GM21528 (cell line): ENCODE data around the gene KIF26A.

Source experiments
- ATAC-seq: cut with Tn5 transposase; IDR thresholded peaks from one replicate; pipeline ENCODE4 v1.9.1; 2021; ENCODE audit warnings: mild to moderate bottlenecking, moderate library complexity; ENCODE audit not compliant: unreplicated experiment, low FRiP score

The KIF26A gene

DNA sequence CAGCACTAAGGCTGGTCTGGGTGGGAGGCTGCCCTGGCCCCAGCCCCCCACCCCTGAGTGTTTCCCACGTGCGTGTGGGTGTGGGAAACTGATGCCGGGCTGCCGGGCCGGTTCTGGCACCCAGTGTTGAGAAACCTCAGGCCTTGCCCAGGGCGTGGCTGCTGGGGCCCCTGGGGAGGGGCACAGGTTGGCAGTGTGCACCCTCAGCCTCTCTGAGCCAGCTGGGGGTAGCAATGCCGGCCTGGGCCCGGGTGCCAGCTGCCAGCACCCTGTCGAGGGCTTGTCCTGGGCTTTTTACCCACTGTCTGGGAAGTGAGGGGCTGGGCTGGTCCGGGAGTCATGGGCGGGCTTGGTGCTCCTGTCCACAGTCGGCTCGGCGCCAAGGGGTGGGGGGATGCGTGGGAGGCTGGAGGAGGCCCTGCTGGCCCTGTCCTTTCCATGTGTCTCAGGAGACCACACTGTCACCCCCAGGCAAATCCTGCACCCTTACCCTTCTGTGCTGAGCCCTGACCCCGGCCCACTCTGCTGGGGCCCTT lies 37.2 kb upstream of the KIF26A start:
- no peak for ATAC-seq

DNA sequence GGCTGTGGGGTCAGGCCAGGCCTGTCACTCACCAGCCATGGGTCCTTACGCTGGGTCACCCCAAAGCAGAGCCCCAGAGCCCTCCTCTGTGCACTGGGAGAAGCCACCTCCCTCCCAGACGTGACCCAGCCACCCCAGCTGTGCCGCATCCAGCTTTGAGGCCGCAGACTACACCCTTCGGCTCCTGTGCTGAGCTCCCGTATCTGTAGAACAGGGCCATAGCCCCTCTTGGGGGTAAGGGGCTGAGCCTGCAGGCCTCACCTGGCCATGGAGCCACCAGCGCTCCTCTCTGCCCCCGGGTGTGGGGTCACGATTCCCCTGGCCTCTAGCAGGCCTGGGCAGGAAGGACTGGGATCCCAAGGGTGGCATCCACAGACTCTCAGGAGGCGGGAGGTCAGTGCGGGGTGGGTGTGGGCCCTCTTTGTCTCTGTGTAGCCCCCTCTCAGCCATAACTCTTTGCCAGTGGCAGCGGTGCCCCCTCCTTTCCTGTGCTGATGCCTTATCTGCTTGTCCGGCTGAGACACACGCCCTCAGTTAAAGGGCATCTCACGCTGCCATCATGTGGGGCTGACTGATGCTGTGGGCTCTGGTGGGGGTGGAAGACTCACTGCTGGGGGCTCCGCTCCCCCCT lies 36.6 kb upstream of the KIF26A start:
- ATAC-seq: no peak

DNA sequence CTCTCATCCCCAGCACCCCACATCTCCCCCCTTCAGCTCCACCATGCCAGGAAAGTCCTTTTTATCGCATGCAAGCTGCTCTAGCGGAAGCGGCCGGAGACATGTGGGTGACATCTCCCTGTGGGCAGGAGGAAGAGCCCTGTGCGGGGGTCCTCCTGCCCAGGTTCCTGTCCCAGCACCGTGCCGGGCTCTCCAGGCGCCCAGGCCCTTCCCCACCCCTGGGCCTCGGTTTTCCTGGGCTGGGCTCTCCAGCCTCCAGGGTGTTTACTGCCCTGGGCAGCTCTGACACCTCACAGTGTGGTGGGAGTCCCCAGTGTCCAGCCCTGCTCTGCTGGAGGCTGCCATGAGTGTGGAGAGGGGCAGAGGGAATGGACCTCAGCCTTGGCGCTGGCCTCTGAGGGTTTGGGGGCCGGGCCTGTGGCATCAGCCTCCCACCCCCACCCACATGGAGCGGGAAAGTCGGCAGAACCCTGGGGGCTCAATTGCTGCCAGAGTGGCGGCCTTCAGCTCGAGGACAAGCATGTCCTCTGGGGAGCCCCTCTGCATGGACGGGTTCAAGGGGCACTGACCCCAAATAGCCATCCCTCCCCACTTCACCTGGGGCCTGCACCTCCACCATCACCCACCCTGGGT lies 36.0 kb upstream of the KIF26A start:
- ATAC-seq: no peak

DNA sequence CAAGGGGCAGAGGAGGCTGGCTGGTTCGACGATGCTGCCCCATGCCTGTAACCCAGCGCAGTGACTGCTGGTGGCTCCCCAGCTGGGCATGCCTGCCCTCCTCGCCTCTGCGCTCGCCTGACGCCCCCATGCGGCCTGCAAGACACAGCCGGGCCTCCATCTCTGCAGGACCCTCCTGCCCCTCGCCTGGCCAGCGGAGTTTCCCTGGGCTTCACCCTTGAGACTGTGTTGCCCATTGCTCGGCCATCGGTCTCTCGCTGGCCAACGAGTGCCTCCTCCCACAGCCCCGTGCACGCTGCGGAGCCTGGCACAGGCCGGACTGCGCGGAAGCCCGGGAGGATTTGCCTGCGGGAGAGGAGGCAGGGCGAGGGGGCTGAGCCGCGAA lies 35.3 kb upstream of the KIF26A start:
- ATAC-seq: no peak

DNA sequence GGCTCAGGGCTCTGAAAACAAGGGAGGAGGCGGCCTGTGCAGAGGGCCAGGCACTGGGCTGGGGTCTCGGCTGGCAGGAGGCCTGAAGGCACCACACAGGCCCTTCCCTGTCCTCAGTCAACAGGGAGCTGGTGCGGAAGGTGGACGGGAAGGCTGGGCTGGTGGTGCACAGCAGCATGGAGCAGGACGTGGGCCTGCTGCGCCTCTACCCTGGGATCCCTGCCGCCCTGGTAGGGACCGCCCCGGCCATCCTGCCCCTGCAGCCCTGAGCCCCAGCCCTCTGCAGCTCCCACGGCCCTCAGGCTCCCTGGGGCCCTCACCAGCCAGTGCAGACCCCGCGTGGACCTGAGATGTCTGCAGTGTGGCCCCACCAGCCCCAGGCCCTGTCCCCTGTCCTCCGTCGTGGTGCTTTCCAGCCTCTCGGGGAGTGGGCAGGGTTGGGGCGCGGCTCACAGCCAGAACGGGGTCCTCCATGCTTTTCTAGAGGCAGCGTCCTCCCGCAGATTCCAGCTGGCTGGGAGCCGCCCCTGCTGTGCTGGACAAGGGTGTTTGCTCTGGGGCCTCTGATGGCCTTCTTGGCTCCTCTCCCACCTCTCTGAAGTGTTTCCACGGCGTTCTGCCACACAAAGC lies 34.8 kb upstream of the KIF26A start:
- ATAC-seq: no peak

DNA sequence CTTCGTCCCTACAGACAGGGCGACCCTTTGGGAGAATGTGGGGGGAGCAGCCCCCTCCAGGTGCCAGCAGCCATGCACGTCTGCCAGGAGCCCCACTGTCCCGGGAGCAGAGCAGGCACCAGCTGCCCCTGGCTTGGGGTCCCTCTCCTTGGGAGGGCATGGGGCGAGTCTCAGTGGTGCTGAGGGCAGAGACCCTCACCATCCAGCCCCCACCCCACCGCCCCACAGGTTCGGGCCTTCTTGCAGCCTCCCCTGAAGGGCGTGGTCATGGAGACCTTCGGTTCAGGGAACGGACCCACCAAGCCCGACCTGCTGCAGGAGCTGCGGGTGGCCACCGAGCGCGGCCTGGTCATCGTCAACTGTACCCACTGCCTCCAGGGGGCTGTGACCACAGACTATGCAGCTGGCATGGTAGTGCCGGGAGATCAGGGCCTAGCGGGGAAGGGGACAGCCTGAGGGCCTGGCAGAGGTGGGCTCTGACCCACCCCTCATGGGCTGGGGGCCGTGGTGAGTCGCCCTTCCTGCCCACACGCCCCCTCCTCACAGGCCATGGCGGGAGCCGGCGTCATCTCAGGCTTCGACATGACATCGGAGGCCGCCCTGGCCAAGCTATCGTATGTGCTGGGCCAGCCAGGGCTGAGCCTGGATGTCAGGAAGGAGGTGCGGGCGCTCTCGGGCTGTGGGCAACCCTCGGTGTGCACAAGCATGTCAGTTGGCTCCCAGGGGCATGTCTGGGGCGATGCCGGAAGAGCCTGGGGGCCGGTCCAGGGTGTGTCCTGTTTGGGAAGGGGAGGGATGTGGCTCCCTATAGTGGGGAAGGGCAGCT lies 34.1 kb upstream of the KIF26A start:
- ATAC-seq: no peak

DNA sequence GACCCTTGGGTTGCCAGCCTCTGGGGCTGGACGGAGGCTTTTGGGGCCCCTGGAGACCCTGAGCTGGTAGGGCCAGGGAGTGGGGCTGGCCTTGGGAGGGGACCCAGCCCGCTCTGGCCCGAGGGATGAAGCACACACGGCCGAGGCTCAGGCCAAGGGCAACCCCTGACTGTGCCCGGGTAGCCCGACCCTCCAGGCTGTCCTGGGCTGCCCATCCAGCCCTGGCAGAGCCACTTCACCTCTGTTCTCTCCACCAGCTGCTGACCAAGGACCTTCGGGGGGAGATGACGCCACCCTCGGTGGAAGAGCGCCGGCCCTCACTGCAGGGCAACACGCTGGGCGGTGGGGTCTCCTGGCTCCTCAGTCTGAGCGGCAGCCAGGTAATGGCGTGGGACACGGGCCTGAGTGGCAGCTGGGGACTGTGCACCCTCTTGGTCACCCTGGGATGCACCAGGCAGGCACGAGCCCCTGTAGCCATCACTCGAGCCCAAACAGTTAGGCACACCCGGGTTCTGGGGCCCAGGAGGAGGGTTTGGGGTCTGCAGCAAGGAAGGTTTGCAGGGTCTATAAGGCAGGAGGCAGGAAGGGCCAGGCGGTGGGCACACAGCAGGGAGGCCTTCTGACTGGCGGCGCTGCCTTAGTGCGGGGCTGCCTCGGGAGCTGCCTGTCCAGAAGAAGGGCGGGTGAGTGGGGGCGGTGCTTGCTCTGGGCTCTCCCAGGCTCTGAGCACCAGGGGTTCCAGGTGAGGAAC lies 33.1 kb upstream of the KIF26A start:
- ATAC-seq: no peak

DNA sequence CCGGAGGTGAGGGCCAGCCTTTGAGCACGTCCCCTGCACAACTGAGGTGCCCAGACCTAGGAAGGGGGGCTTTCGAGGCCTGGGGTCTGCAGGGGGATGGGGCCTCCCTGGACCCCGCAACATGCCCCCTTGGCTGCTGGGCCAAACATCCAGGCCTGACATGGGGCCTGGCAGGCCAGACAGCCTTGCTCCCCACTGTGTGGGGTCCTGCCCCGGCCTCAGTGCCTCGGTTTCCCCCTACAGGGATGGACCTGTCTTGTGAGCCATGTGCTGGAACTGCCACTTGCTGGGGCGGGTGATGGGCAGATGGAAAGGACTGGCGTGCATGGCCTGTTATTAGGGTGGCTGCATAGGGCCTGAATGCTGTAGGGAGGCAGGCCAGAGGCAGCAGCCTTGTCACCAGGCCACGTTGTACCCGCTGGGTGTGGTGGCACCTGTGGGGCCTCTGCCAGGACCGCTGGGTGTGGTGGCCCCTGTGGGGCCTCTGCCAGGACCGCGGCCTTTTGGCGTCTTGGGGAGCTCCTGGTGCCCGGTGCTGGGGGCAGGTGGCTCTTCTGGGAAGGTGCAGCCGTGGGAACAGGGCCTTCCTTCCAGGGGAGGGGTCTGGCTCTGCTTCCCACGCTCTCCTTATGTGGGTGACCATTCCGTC lies 32.4 kb upstream of the KIF26A start:
- no peak for ATAC-seq

DNA sequence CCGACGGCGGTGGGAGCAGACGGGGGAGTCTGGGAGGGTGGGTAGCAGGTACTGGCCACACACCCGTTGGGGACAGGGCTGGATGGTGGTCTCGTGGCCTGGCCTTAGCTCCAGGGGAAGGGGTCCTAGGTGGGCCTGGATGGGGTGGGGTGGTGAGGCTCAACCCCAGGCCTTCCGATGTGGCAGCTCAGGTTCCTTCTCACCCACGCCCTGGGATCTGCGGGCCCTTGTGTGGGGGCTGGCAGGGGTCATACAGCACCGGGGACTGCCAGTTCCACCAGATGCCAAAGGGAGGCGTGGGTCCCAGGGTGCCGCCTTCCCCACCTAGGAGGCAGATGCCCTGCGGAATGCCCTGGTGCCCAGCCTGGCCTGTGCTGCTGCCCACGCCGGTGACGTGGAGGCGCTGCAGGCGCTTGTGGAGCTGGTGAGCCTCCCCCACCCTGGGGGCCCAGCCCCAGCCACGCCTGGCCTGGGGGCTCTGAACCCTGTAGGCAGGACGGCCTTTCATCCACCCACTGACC lies 31.9 kb upstream of the KIF26A start:
- ATAC-seq: no peak

DNA sequence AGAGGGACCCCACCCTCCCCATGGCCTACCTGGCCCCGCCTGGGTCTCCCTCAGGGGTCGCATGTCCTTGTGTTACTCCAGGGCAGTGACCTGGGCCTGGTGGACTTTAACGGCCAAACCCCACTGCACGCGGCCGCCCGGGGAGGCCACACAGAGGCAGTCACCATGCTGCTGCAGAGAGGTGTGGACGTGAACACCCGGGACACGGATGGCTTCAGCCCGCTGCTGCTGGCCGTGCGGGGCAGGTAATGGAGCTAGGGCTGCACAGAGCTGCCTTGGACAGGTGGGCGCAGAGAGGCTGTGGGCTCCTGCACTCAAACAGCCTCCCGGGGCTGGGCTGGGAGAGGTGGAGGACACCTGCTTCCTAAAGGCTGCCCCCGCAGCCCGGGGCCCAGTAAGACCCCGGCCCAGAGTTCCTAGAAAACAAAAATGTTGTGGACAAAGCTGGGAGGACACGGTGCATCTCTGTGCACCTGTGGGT lies 31.2 kb upstream of the KIF26A start:
- no peak for ATAC-seq

DNA sequence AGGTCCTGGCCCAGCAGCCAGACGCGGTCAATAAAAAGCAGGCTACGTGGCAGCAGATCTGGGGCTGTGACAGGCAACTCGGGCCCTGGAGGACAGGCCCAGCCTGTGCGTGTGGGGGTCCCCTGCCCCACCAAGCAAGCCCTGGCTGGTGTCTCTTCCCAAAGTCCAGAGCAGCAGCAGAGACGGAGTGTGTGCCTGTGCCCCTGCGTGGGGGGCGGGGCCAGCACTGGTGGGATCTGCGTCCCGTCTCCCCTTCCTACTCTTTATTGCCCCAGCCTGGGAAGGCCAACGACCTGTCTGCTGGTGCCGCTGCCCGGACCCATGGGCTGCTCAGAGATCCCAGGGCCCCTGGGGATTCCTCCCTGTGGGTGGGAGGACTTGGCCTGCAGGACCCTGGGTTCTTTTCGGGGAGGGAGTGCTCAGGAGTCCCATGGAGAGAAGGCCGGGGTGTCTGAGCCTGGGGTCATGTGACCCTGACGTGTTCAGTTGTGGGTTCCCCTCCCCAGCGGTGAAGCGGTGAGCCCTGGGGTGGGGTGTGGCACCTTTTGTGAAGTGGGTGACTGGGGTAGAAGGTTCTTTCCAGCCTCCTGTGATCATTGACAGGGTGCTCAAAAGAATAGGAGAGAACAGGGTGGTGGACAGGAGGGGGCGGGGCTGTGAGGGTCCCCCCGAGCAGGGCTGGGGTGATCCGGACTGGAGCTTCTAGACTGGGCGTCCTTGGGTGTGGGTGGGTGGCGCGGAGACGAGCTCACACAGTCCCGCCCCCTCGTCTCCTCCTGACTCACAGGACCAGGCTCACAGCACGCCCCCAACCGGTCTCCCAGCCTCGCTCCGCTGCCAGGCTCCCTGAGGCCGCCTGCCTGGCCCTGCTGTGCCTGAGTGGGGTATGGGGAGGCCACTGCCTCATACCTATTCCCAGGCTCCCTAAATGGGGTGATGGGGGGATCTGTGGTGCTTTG lies 30.5 kb upstream of the KIF26A start:
- no peak for ATAC-seq

DNA sequence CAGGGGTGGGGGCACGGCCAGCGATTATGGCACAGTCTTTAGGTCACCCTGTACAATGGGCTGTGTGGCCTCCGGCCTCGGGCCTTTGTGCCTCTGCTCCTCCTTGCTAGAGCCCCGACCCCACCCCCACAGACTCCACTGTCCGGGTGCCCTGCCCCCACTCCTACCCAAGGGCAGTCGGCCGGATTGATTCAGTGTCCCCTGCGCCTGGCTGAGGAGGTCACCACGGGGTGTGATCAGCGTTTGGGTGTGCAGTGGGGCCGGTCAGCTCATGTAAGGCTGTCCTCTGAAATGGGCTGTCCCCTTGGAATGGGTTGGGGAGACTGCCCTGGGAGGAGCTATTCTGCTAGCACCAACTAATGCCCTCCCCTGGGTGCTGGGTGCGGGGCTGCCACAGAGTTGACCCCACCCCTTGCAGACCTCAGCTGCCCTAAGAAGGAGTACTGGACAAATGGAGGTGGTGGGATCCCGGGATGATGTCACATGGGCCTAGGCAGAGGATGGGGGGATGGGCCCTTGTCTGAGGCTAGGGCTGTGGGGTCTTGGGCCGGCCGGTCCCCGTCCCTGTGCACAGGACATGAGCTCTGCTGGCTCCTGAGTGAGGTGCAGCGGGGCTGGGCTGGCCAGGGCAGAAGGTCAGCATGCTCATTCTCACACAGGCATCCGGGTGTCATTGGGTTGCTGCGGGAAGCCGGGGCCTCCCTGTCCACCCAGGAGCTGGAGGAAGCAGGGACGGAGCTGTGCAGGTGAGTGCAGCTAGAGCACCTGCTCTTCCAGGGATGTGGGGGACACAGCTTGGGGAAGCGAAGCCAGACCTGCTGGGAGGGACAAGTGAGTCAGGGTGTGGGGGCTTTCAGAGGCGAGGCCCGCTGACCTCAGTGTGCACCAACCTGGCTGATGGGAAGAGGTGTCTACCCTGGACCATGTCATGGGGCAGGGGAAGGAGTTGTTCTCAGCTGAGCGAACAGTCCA lies 29.5 kb upstream of the KIF26A start:
- no peak for ATAC-seq

DNA sequence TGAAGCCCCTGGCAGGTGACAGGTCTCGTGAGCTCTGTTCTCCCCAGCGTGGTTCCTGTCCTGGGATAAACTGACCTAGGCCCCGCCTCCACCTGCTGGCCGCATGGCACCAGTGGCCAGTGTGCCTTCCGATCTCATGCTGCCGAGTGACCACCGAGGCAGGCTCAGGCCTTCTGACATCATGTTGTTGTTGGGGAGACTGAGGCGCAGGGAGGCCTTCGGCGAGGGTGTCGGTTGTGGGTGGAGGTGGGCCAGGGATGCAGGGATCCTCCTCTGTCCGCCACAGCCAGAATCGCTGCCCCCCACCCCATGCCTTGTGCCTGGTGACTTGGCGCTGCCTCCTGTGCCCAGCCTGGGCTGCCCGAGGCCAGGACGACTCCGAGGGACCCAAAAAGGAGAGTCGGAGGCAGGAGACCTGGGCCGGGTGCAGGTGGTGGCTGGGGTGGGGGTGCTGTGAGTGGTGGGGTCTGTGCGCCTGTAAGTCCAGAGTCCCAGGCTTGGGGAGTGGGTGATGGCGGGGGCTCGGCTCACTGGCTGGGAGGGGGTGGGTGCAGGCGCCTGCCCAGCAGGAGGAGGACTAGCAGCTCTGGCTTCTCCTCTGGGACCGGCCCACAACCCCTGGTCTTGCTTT lies 28.5 kb upstream of the KIF26A start:
- ATAC-seq: no peak

DNA sequence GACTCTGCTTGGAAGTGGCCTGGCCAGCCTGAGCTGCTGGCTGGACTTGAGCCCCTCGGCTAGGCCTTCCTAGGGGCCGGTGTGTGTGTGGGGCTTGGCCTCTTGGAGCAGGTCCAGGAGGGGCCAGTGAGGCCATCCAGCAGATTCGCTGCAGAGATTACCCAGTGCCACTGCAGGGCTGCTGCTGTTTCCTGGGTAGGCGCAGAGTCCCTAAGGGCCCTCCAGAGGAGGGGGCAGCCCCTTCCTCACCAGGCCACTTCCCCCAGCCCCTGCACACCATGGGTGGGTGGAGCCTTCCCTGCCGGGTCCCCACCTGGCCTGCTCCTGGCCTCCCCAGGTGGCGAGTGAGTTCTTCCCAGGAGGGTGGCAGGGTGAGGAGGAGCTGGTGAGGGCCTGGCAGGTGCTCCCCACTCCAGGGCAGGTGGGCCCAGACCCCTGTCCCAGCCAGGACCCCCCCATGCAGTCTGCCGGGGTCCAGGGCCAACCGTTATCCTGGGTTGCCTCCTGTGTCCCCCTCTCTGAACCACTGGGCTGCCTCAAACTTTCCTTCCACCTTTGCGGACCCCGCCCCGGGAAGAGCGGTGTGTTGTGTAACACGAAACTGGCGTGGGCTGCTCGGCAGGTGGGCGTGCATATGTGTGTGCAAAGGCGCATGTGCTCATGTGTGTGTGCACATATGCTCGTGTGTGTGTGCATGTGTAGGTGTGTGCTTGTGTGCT lies 27.7 kb upstream of the KIF26A start:
- no peak for ATAC-seq

DNA sequence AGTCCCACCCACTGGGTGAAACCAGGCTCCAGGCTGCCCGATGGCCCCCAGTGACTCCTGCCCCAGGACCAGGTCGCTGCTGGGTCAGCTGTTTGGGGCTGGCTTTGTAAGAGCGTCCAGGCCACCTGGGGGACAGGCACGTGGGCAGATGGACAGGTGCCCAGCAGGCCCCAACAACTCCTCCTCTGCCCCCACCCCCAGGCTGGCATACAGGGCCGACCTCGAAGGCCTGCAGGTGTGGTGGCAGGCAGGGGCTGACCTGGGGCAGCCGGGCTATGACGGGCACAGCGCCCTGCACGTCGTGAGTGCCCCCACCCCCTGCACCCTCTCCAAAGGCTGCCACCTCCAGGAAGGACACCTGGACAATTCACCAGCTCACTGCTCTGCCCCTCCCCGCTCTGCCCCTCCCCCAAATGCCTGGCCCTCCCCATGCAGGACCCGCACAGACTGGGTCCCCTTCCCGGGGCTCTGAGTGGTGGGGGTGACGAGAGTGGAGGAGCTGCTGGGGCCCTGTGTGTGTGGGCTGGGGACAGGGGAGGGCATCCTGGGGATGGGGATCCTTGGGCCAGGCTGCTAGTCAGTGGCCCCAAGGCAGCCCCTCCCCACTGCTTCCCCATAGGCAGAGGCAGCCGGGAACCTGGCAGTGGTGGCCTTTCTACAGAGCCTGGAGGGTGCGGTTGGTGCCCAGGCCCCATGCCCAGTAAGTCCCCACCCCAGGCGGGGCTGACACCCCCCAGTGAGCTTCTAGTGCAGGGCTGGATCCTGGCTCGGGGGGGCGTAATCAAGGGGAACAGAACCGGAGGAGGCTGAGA lies 26.9 kb upstream of the KIF26A start:
- ATAC-seq: no peak
